Ovary (tissue), 3 donors: ENCODE results near the gene SLAIN2.

ENCODE experiments used
- CTCF ChIP-seq, 3 donors: fragments of 450-650 bp in 2 of 3; fragments of 200-600 bp in 1 of 3; IDR thresholded peaks; one replicate each; pipeline versions ENCODE4 v1.5.1 to v1.8.0; 2016 to 2022; ENCODE audit warnings: antibody characterized with exemption in 3 of 3, mild to moderate bottlenecking in 1 of 3
- EP300 ChIP-seq: sonication (generic); formaldehyde crosslinking; IDR thresholded peaks from one replicate; pipeline ENCODE4 v1.6.1; 2017; ENCODE audit warnings: antibody characterized with exemption
- donor health status: DM: no; HTN: no; CAD: no.

- TF ChIP-seq EP300 (no peak), CTCF (IDR thresholded peaks at IDR 0.05) (no peak)
Measured at GRCh38 chr4:48321312-48321711, 20.0 kb upstream of the SLAIN2 start.
